ENCODE data around the gene INSR.

GRCh38 chr19:7078008-7078407 is 216.2 kb downstream of the INSR start:
- TF ChIP-seq EZH2 (IDR thresholded peaks at IDR 0.05; ENCODE audit: insufficient read depth, low read length) (no peak), CTCF (IDR thresholded peaks at IDR 0.05; ENCODE audit: insufficient read depth, low read depth, low read length) (no peak)

Measured in astrocyte (in vitro differentiated cells and primary cell).